HEK293 (cell line): ENCODE results near the gene AASDH.

Experiments used
- CTCF ChIA-PET: fragments of 350-600 bp; formaldehyde crosslinking; extraction: SDS; loops from one replicate; lab custom pipeline; 2021; ENCODE audit warnings: antibody characterized with exemption; lab: Yijun Ruan, JAX
- POLR2A ChIA-PET: fragments of 300-600 bp; formaldehyde crosslinking; extraction: SDS; loops from one replicate; lab custom pipeline; 2020; ENCODE audit warnings: antibody characterized with exemption, inconsistent platforms; lab: Yijun Ruan, JAX
- H3K27ac ChIP-seq: fragments of 200-500 bp; sonication (Bioruptor generic); 2 replicates; pipeline ENCODE4 v1.5.1; 2014; ENCODE audit warnings: low read depth, low read length, control low read depth, inconsistent platforms; ENCODE audit errors: extremely low read depth
- H3K36me3 ChIP-seq, 2 experiments: fragments of 200-500 bp in 1 of 2; sonication (Bioruptor generic) in 1 of 2; 1 replicate in 1 of 2; 2 replicates in 1 of 2; pipeline ENCODE4 v1.5.1; 2014 to 2017; ENCODE audit warnings: inconsistent platforms in 2 of 2, low read length in 2 of 2; ENCODE audit not compliant: control insufficient read depth in 2 of 2, insufficient read depth in 1 of 2
- H3K4me1 ChIP-seq: fragments of 200-500 bp; sonication (Bioruptor generic); 2 replicates; pipeline ENCODE4 v1.5.1; 2014; ENCODE audit warnings: mild to moderate bottlenecking, low read length, inconsistent platforms; ENCODE audit not compliant: control insufficient read depth, insufficient read depth
- H3K4me3 ChIP-seq: 2 replicates; pipeline ENCODE4 v1.5.1; 2011; ENCODE audit warnings: low read depth, mild to moderate bottlenecking, control low read depth, low read length, moderate library complexity
- H3K9me3 ChIP-seq: fragments of 200-500 bp; sonication (Bioruptor generic); 2 replicates; pipeline ENCODE4 v1.5.1; 2014; ENCODE audit warnings: low read depth, low read length, inconsistent platforms; ENCODE audit not compliant: control insufficient read depth, insufficient read depth
- HOXC10 ChIP-seq: sonication (generic); formaldehyde crosslinking; IDR thresholded peaks from 2 replicates; pipeline ENCODE4 v1.8.1; 2023; ENCODE audit warnings: mild to moderate bottlenecking, missing genetic modification reagents
- KLF17 ChIP-seq: fragments of 450-650 bp; formaldehyde crosslinking; IDR thresholded peaks from 2 replicates; pipeline ENCODE4 v1.5.1; 2016; ENCODE audit warnings: missing biosample characterization, missing genetic modification characterization
- REST ChIP-seq: fragments of 450-650 bp; formaldehyde crosslinking; IDR thresholded peaks from 2 replicates; pipeline ENCODE4 v1.5.1; 2016; ENCODE audit warnings: missing biosample characterization, missing genetic modification characterization
- SP7 ChIP-seq: fragments of 450-650 bp; formaldehyde crosslinking; IDR thresholded peaks from 2 replicates; pipeline ENCODE4 v1.5.1; 2016; ENCODE audit warnings: missing biosample characterization, missing genetic modification characterization
- TSHZ1 ChIP-seq: fragments of 450-650 bp; formaldehyde crosslinking; IDR thresholded peaks from 2 replicates; pipeline ENCODE4 v1.5.1; 2016; ENCODE audit warnings: missing biosample characterization, missing genetic modification characterization, borderline replicate concordance
- WT1 ChIP-seq: fragments of 450-650 bp; formaldehyde crosslinking; IDR thresholded peaks from 2 replicates; pipeline ENCODE4 v1.5.1; 2016; ENCODE audit warnings: missing biosample characterization, missing genetic modification characterization
- ZFP37 ChIP-seq: fragments of 450-650 bp; formaldehyde crosslinking; IDR thresholded peaks from 2 replicates; pipeline ENCODE4 v1.5.1; 2016; ENCODE audit warnings: missing biosample characterization, missing genetic modification characterization
- ZNF114 ChIP-seq: fragments of 450-650 bp; formaldehyde crosslinking; IDR thresholded peaks from 2 replicates; pipeline ENCODE4 v1.5.0; 2017; ENCODE audit warnings: missing biosample characterization, missing genetic modification characterization
- ZNF121 ChIP-seq: fragments of 450-650 bp; formaldehyde crosslinking; IDR thresholded peaks from 2 replicates; pipeline ENCODE4 v1.5.1; 2016; ENCODE audit warnings: missing biosample characterization, missing genetic modification characterization
- ZNF138 ChIP-seq: fragments of 450-650 bp; formaldehyde crosslinking; IDR thresholded peaks from 2 replicates; pipeline ENCODE4 v1.5.1; 2016; ENCODE audit warnings: missing biosample characterization, missing genetic modification characterization, borderline replicate concordance
- ZNF155 ChIP-seq: fragments of 450-650 bp; formaldehyde crosslinking; IDR thresholded peaks from 2 replicates; pipeline ENCODE4 v1.5.1; 2016; ENCODE audit warnings: missing biosample characterization, missing genetic modification characterization
- ZNF280C ChIP-seq: fragments of 450-650 bp; formaldehyde crosslinking; IDR thresholded peaks from 2 replicates; pipeline ENCODE4 v1.5.1; 2016; ENCODE audit warnings: missing biosample characterization, missing genetic modification characterization
- ZNF37A ChIP-seq: fragments of 450-650 bp; IDR thresholded peaks from 2 replicates; pipeline ENCODE4 v1.5.1; 2018; ENCODE audit warnings: missing biosample characterization, missing genetic modification characterization
- ZNF426 ChIP-seq: fragments of 450-650 bp; formaldehyde crosslinking; IDR thresholded peaks from 2 replicates; pipeline ENCODE4 v1.5.1; 2017; ENCODE audit warnings: missing biosample characterization, missing genetic modification characterization, mild to moderate bottlenecking, inconsistent platforms, moderate library complexity
- ZNF473 ChIP-seq: fragments of 450-650 bp; formaldehyde crosslinking; IDR thresholded peaks from 2 replicates; pipeline ENCODE4 v1.5.1; 2017; ENCODE audit warnings: missing biosample characterization, missing genetic modification characterization
- ZNF621 ChIP-seq: fragments of 450-650 bp; formaldehyde crosslinking; IDR thresholded peaks from 2 replicates; pipeline ENCODE4 v1.5.1; 2017; ENCODE audit warnings: missing biosample characterization, missing genetic modification characterization
- ZNF768 ChIP-seq: fragments of 450-650 bp; formaldehyde crosslinking; IDR thresholded peaks from 2 replicates; pipeline ENCODE4 v1.5.1; 2018; ENCODE audit warnings: missing biosample characterization, mild to moderate bottlenecking, missing genetic modification characterization
- ZNF830 ChIP-seq: fragments of 450-650 bp; IDR thresholded peaks from 2 replicates; pipeline ENCODE4 v1.5.0; 2018; ENCODE audit warnings: missing biosample characterization, missing genetic modification characterization, low read depth, mild to moderate bottlenecking, moderate library complexity
- ZSCAN30 ChIP-seq: fragments of 450-650 bp; IDR thresholded peaks from 2 replicates; pipeline ENCODE4 v1.5.1; 2018; ENCODE audit warnings: missing biosample characterization, mild to moderate bottlenecking, missing genetic modification characterization, moderate library complexity
- ZSCAN4 ChIP-seq: fragments of 450-650 bp; formaldehyde crosslinking; IDR thresholded peaks from 2 replicates; pipeline ENCODE4 v1.5.1; 2017; ENCODE audit warnings: missing biosample characterization, missing genetic modification characterization

The AASDH gene

GRCh38 chr4:56330691-56331090 lies 56.6 kb downstream of the AASDH start (continued):
- TF ChIP-seq ZNF121, result no peak

GRCh38 chr4:56326363-56326762 lies 60.9 kb downstream of the AASDH start:
- Histone ChIP-seq H3K27ac (no peak overlapping the region), H3K9me3 (no peaks in the 10 kb centered on the region), H3K4me3 (no peak overlapping the region), H3K4me1 (no peaks in the 10 kb centered on the region), H3K36me3 (peaks cover 0 to 10% of the 10 kb centered on the region in 2 experiments; a peak in 1 of 3 replicates)
- ChIA-PET POLR2A (no interaction called here), CTCF (no interaction called here)
- TF ChIP-seq TSHZ1 (no peak), ZNF114 (no peak), ZNF280C (tag by site-specific recombination) (no peak), ZNF155 (tag by site-specific recombination) (no peak), ZNF121 (no peak), HOXC10 (CRISPR knock-in tag) (no peak), ZNF830 (tag by site-specific recombination) (no peak), ZNF37A (tag by site-specific recombination) (no peak), ZNF621 (no peak)

GRCh38 chr4:56324011-56324610 lies 63.2 kb downstream of the AASDH start:
- POLR2A ChIA-PET, result no interaction called here
- Histone ChIP-seq H3K36me3 (peaks cover 0 to 10% of the 10 kb centered on the region in 2 experiments; a peak in 1 of 3 replicates), H3K4me1 (no peaks in the 10 kb centered on the region), H3K4me3 (no peak overlapping the region), H3K9me3 (no peaks in the 10 kb centered on the region), H3K27ac (no peak overlapping the region)
- CTCF ChIA-PET, result no interaction called here
- TF ChIP-seq ZFP37 (tag by site-specific recombination) (no peak), SP7 (no peak), ZSCAN4 (tag by site-specific recombination) (no peak), WT1 (tag by site-specific recombination) (no peak), REST (no peak), ZNF768 (no peak), ZNF473 (tag by site-specific recombination) (no peak), ZNF138 (no peak), KLF17 (no peak), ZNF426 (tag by site-specific recombination) (no peak), ZSCAN30 (tag by site-specific recombination) (no peak)
